ENCODE data around the gene HBEGF. TPM values are rescaled to one million over a fixed set of nuclear protein-coding genes. Genes with fewer than 3 reads are reported as not detected.

HBEGF gene
- total and polyA plus RNA-seq, 7 donors, result 4.7 to 17.6 (median 10.9) TPM

- H3K4me3 ChIP-seq, result no peak overlapping the region
- no peaks in the 10 kb centered on the region for H3K9me3 ChIP-seq
- no peak for DNase-seq
- intact Hi-C loops (cut with DNase I), result no loop called here
- H3K27ac ChIP-seq, result peak overlapping the region; percentile 29 to 79 (median 52)
- WGBS, 2 donors, result 82 to 88% methylated on average over 3 of the region's 3 CpGs
- H3K36me3 ChIP-seq, result peaks cover 0 to 18% (median 0%) of the 10 kb centered on the region in 4 donors
- peaks cover 0 to 90% (median 74%) of the 10 kb centered on the region in 4 donors for H3K4me1 ChIP-seq
- H3K27me3 ChIP-seq, result no peaks in the 10 kb centered on the region
- TF ChIP-seq POLR2AphosphoS5 (IDR thresholded peaks at IDR 0.05), result no peak
- TF ChIP-seq EP300 (IDR thresholded peaks at IDR 0.05), result no peak
- no peak for TF ChIP-seq CTCF (IDR thresholded peaks at IDR 0.05)
- TF ChIP-seq POLR2A (IDR thresholded peaks at IDR 0.05), result no peak
These were observed 50.1 kb downstream of the HBEGF start for GRCh38 chr5:140296289-140296688.

- intact Hi-C loops (cut with DNase I), result no loop called here
- no peak overlapping the region for H3K4me3 ChIP-seq
- TF ChIP-seq POLR2AphosphoS5 (IDR thresholded peaks at IDR 0.05), result peak in 3 of 4 donors; percentile 31 to 45 (median 41)
- TF ChIP-seq POLR2A (IDR thresholded peaks at IDR 0.05), result no peak
- H3K27ac ChIP-seq, result peak overlapping the region; percentile 16 to 79 (median 44)
- H3K36me3 ChIP-seq, result peaks cover 0 to 18% (median 0%) of the 10 kb centered on the region in 4 donors
- H3K4me1 ChIP-seq, result peaks cover 0 to 86% (median 71%) of the 10 kb centered on the region in 4 donors
- no peaks in the 10 kb centered on the region for H3K27me3 ChIP-seq
- DNase-seq, result peak; percentile 77
- no peaks in the 10 kb centered on the region for H3K9me3 ChIP-seq
- WGBS, 2 donors, result 58 to 60% methylated on average over 1 of the region's 1 CpG
These were observed 51.0 kb downstream of the HBEGF start for GRCh38 chr5:140295414-140295813.

- DNase-seq, result no peak
- TF ChIP-seq CTCF (IDR thresholded peaks at IDR 0.05) (no peak), EP300 (IDR thresholded peaks at IDR 0.05) (no peak), POLR2AphosphoS5 (IDR thresholded peaks at IDR 0.05) (no peak), POLR2A (IDR thresholded peaks at IDR 0.05) (no peak)
- 54 to 60% methylated on average over 2 of the region's 2 CpGs for WGBS, 2 donors
- Histone ChIP-seq H3K9me3 (no peaks in the 10 kb centered on the region), H3K27ac (peak overlapping the region; percentile 16 to 79 (median 44)), H3K4me3 (no peak overlapping the region), H3K4me1 (peaks cover 0 to 84% (median 69%) of the 10 kb centered on the region in 4 donors), H3K27me3 (no peaks in the 10 kb centered on the region), H3K36me3 (peaks cover 0 to 12% (median 0%) of the 10 kb centered on the region in 4 donors)
- intact Hi-C loops (cut with DNase I), result no loop called here
These were observed 51.6 kb downstream of the HBEGF start for GRCh38 chr5:140294753-140295152.

GRCh38 chr5:140293849-140294100, 52.6 kb downstream of the HBEGF start:
- H3K27me3 ChIP-seq, result no peaks in the 10 kb centered on the region
- peaks cover 0 to 2% (median 0%) of the 10 kb centered on the region in 4 donors for H3K36me3 ChIP-seq
- TF ChIP-seq POLR2AphosphoS5 (IDR thresholded peaks at IDR 0.05), result no peak
- no peak for TF ChIP-seq POLR2A (IDR thresholded peaks at IDR 0.05)
- TF ChIP-seq CTCF (IDR thresholded peaks at IDR 0.05), result no peak
- TF ChIP-seq EP300 (IDR thresholded peaks at IDR 0.05), result no peak
- DNase-seq, result no peak
- WGBS, 2 donors, result 26 to 70% methylated on average over 1 of the region's 1 CpG
- peak overlapping the region; percentile 24 to 79 (median 53) for H3K27ac ChIP-seq
- no peak overlapping the region for H3K4me3 ChIP-seq
- peaks cover 0 to 79% (median 63%) of the 10 kb centered on the region in 4 donors for H3K4me1 ChIP-seq
- no peaks in the 10 kb centered on the region for H3K9me3 ChIP-seq
- intact Hi-C loops (cut with DNase I), result no loop called here

- Histone ChIP-seq H3K36me3 (no peaks in the 10 kb centered on the region), H3K4me1 (peaks cover 0 to 74% (median 58%) of the 10 kb centered on the region in 4 donors), H3K27ac (peak overlapping the region in 3 of 4 donors; percentile 42 to 79 (median 64)), H3K27me3 (no peaks in the 10 kb centered on the region), H3K9me3 (no peaks in the 10 kb centered on the region), H3K4me3 (no peak overlapping the region)
- intact Hi-C loops (cut with DNase I), result no loop called here
- WGBS, 2 donors, result 30 to 56% methylated on average over 4 of the region's 4 CpGs
- DNase-seq, result no peak
- TF ChIP-seq POLR2AphosphoS5 (IDR thresholded peaks at IDR 0.05) (no peak), CTCF (IDR thresholded peaks at IDR 0.05) (no peak), POLR2A (IDR thresholded peaks at IDR 0.05) (no peak), EP300 (IDR thresholded peaks at IDR 0.05) (no peak)
These were observed 53.1 kb downstream of the HBEGF start for GRCh38 chr5:140293091-140293848.
